Right kidney (tissue), 9 donors: ENCODE measurements around the gene RAPH1.

ENCODE experiments used
- DNase-seq: peaks from one replicate; pipeline ENCODE4 v3.0.0-alpha.2; 2016
- long read RNA-seq, 8 donors: transcript quantifications; one replicate each; lab custom pipeline, GENCODE V29; 2026

The RAPH1 gene, protein sequence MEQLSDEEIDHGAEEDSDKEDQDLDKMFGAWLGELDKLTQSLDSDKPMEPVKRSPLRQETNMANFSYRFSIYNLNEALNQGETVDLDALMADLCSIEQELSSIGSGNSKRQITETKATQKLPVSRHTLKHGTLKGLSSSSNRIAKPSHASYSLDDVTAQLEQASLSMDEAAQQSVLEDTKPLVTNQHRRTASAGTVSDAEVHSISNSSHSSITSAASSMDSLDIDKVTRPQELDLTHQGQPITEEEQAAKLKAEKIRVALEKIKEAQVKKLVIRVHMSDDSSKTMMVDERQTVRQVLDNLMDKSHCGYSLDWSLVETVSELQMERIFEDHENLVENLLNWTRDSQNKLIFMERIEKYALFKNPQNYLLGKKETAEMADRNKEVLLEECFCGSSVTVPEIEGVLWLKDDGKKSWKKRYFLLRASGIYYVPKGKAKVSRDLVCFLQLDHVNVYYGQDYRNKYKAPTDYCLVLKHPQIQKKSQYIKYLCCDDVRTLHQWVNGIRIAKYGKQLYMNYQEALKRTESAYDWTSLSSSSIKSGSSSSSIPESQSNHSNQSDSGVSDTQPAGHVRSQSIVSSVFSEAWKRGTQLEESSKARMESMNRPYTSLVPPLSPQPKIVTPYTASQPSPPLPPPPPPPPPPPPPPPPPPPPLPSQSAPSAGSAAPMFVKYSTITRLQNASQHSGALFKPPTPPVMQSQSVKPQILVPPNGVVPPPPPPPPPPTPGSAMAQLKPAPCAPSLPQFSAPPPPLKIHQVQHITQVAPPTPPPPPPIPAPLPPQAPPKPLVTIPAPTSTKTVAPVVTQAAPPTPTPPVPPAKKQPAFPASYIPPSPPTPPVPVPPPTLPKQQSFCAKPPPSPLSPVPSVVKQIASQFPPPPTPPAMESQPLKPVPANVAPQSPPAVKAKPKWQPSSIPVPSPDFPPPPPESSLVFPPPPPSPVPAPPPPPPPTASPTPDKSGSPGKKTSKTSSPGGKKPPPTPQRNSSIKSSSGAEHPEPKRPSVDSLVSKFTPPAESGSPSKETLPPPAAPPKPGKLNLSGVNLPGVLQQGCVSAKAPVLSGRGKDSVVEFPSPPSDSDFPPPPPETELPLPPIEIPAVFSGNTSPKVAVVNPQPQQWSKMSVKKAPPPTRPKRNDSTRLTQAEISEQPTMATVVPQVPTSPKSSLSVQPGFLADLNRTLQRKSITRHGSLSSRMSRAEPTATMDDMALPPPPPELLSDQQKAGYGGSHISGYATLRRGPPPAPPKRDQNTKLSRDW
- long read RNA-seq, donor 1, result 0 reads
- long read RNA-seq, donor 2, result 0 reads
- long read RNA-seq, donor 3, result 0 reads
- long read RNA-seq, donor 4, full-length matches to known transcripts, result 1 of 1 reads
- long read RNA-seq, donor 4, partial matches to known transcripts, result 0 of 1 reads
- long read RNA-seq, donor 4, other reads (novel, unspliced or antisense), result 0 of 1 reads
- long read RNA-seq, donor 5, result 0 reads
- long read RNA-seq, donor 6, result 0 reads
- long read RNA-seq, donor 7, result 0 reads
- long read RNA-seq, donor 8, full-length matches to known transcripts, result 1 of 16 reads
- long read RNA-seq, donor 8, partial matches to known transcripts, result 7 of 16 reads
- long read RNA-seq, donor 8, other reads (novel, unspliced or antisense), result 8 of 16 reads

DNA sequence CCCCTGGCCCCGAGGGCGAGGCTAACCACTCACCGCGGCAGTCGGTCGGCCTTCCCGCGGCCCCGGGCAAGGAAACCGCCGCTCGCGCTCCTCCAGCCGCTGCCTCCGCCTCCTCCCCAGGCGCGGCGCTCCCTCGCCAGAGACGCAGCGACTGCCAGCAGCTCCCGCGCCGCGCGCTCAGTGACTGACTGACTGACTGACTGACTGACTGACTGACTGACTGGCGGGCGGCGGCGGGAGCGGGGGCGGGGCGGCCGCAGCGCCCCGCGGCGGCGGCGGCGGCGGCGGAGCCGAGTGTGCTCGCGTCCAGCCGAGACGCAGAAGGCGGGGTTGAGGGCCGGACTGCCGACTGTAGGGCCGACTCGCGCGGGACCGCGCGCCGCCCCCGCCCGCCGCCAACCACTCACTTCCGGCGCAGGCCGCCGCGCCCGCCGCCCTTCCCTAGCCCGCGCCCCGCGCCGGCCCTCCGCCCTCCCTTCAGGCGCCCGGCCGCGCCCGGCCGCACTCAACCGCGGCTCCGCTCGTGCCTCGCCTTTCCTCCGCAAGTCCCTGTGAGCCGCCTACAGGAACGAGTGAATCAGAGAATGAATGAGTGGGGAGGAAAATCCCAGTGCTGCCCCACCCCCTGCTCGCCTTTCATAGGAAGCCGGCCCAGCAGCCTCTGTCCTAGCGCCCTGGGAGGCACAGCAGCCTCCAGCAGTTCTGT is at the start of gene RAPH1:
Gene RAPH1, minus strand, starts transcription at position 224 of the 706 bp plus-strand sequence. CDS start 39,948 bp downstream, outside the sequence.
- peak; percentile 91 for DNase-seq

DNA sequence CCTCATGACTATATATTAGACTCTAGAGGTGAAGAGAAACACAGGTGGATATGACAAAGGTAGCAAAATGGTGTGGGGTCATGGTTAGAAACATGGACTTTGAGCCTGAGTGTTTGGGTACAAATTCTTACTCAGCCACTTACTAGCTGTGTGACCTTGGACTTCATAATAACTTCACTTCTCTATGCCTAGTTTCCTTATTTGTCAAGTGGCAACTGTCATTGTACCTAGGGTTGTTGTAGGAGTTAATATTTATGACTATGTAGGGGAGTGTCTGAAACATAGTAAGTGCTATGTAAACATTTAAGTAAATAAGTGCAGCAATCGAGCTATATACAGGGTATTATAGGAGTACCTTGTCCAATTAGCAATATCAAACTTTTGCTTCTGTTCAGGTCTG is 49.7 kb upstream of the RAPH1 start:
- DNase-seq, result no peak

DNA sequence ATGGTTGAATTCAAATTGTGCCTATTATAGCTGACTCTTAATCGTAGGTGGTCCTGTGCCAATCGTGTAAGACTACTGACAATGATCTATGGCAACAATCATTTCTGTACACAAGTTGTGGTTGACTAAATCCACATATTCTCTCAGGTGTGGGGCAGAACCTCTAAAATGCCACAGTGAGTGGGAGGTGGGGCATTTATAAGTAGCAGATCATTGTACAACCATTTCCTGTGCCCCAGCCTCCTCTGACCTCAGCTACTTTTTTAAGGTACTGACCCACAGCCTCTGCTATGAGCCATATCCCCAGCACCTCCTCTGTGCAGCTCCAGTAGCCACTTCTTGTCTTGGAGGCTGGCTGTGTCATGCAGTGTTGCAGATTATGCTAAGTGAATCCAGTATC is 48.6 kb upstream of the RAPH1 start:
- no peak for DNase-seq

DNA sequence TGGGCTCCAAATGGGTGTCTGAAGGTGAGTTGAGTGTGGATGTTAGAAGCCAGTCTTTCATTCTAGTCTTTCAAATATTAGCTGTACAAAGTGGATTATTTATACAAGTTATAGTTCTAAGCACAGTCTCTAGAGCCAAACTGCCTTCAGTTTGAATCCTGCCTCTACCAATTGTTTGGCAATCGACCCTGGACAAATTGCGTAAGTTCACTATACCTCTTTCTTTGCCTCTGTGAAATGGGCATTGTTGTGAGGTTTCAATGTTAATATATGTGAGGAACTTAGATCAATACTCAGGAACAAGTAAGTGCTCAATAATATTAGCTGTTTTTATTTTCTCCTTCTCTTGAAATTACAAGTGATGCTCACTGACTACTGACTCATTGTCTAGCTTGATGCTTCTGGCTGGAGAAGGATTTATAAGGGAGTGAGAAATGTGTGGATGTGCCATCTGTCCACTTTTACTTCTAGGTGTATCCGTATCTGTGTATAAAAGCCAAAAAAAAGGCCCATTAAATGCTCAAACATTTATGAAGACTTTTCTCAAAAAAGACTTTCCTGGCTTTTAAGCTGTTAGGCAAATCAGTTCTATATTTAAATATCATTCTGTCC is 48.1 kb upstream of the RAPH1 start:
- DNase-seq, result no peak

- DNase-seq, result no peak
Observed at GRCh38 chr2:203582468-203582867, 47.4 kb upstream of the RAPH1 start.

DNA sequence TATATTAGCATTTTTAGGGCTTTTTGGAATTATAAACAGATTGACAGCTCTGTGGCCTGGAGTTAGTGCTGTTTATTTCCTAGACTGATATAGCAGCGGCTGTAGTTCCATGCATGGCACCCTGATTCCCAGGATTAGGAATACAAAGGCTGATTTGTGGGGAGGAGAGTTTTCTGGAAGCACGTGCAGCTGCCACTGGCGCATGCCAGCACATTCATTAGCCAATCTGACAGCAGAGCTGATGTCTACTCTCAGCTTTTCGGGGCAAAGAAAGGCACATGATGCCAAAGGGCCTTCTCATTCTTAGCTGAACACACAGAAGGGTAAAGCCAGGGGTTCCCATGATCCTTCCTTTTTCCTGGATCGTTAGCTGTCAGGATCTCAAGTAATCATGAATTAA is 45.7 kb upstream of the RAPH1 start:
- no peak for DNase-seq

GRCh38 chr2:203579730-203580129 is 44.6 kb upstream of the RAPH1 start:
- DNase-seq, result no peak

GRCh38 chr2:203578759-203579643 is 43.9 kb upstream of the RAPH1 start:
- DNase-seq, result no peak

GRCh38 chr2:203574824-203575223 is 39.7 kb upstream of the RAPH1 start:
- no peak for DNase-seq

DNA sequence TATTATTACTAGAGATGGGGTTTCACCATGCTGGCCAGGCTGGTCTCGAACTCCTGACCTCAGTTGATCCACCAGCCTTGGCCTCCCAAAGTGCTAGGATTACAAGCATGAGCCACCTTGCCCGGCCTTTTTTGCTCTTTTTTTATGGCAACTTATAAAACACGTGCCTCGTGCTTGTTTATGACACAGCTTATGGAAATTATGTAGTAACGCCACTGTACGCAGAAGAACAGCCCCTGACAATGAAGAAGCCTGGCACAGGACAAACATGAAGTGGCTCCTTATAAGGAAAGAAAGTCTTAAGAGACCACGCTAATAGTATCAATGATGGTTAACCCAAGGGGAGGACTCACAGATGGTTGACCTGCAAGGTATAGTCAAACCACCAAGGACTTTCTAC is 37.2 kb upstream of the RAPH1 start:
- no peak for DNase-seq

DNA sequence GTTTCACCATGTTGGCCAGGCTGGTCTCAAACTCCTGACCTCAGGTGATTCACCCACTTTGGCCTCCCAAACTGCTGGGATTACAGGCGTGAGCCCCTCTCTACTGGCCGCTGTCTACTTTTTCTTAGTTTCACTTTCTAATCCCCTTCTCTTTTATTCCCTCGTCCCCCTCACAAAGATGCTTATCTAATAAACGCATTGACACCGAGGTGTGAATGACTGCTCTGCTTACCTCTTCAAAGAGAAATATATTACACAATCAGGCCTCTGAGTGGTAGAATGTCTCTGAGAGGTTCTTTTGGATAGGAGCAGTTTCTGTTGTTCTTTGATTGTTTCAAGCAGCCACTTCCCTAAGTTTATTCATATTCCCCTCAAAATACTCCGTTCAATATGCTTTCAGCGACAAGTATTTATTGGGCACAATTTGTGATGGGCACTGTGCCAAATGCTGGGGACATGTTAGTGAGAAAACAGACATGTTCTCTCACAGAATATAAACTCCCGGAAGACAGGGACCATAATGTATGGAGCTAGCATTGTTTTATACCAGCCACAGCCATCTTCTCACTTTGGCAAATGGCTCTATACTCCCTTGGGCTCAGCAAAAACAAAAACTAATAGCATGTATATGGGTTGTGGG is 34.7 kb upstream of the RAPH1 start:
- no peak for DNase-seq

- no peak for DNase-seq
Observed at GRCh38 chr2:203567691-203568090, 32.6 kb upstream of the RAPH1 start.

- DNase-seq, result no peak
Observed at GRCh38 chr2:203566161-203566560, 31.1 kb upstream of the RAPH1 start.

GRCh38 chr2:203565076-203565475 is 30.0 kb upstream of the RAPH1 start:
- no peak for DNase-seq

- no peak for DNase-seq
Observed at GRCh38 chr2:203562268-203562667, 27.2 kb upstream of the RAPH1 start.

- DNase-seq, result no peak
Observed at GRCh38 chr2:203559641-203560040, 24.5 kb upstream of the RAPH1 start.

GRCh38 chr2:203553784-203554183 is 18.7 kb upstream of the RAPH1 start:
- DNase-seq, result no peak

- DNase-seq, result no peak
Observed at GRCh38 chr2:203551778-203552177, 16.7 kb upstream of the RAPH1 start.

GRCh38 chr2:203550266-203550665 is 15.2 kb upstream of the RAPH1 start:
- no peak for DNase-seq
